ENCODE data around the gene R3HDM2.
A peak's percentile ranks its signal among the peaks of the same experiment; 100 is the strongest.

The R3HDM2 gene

DNA sequence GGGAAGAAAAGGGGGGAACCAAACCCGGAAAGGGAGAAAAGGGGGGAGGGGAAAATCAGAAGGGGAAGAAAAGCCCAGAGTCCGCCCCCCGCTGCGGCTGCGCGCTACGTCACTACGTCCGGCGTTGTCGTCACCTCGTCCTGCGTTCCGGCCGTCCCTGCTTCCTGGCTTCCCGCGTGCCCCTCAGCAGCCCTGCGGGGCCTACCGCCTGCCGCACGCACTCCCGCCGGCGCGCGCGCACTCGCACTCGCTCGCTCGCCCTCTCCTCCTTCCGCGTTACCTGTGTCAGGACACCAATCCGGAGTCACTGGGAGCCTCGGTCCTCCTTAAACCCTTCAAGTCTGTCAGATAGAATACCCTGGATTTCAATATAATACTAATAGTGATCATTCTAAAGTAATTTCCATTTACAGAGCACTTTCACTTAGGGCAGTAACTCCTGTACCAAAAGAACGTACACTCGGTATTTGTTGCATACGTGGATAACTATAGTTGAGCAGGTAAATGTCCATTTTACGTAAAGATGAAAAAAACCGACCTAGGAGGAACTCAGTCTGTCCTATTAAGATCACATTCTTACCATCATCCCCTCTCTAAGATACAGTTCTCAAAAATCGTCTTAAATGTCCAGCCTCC lies at the start of gene R3HDM2:
Gene R3HDM2, minus strand, starts transcription at position 113 of the 636 bp plus-strand sequence. CDS start 120,615 bp downstream, outside the sequence.
- DNase-seq, result peak; percentile 85

DNA sequence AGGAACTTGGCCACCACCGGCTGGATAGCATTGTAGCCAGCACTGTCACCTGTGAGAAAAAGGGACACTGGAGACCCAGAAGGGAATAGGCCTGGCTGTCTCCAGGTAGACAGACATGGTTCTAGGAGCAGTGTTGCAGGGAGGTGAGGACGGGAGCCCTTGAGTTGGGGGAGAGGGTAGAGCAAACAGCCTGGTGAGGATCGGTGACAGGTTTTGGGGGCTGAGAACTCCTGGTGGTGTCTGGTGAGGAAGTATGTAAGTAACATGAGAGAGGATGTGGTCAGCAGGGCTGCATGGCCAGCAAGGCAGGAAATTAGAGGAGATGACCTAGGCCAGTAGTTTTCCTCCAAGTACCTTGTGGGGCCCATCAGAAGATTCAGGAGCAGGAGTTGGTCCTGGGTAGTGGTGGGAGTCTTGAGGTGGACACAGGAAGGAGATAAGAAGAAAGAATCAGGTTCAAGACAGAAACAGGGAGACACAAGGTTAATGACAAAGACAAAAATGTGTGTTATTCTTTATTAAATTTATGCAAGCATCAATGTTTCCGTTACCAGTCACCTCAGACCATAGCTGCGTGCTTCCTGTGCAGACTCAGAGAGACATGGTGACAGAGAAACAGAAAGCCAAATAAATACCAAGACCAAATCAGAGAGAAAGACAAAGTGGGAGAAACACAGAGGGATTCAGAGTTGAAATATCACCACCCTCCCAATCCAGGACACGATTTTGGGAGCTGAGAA lies 48.7 kb upstream of the R3HDM2 start, which contains the start of gene ARHGAP9:
Gene ARHGAP9, minus strand, starts transcription at position 491 of the 740 bp plus-strand sequence. Its CDS starts 460 bp downstream, at position 31.
- no peak for DNase-seq

DNA sequence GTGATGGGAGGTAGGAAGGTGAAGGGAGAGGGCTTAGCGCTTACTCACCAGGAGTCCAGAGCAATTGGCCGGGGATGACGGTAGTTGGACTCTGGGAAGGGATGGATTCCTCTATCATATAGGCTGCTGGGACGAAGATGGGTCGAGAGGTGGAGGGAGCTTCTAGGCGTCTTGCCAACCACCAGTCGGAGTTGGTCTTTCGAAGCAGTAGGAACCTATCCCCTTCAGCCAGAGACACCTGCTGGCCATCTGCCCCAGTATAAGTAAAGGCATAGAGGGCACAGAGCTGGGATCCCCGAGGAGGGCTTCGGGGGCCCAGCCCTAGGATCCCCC lies 48.2 kb upstream of the R3HDM2 start:
- DNase-seq, result no peak

DNA sequence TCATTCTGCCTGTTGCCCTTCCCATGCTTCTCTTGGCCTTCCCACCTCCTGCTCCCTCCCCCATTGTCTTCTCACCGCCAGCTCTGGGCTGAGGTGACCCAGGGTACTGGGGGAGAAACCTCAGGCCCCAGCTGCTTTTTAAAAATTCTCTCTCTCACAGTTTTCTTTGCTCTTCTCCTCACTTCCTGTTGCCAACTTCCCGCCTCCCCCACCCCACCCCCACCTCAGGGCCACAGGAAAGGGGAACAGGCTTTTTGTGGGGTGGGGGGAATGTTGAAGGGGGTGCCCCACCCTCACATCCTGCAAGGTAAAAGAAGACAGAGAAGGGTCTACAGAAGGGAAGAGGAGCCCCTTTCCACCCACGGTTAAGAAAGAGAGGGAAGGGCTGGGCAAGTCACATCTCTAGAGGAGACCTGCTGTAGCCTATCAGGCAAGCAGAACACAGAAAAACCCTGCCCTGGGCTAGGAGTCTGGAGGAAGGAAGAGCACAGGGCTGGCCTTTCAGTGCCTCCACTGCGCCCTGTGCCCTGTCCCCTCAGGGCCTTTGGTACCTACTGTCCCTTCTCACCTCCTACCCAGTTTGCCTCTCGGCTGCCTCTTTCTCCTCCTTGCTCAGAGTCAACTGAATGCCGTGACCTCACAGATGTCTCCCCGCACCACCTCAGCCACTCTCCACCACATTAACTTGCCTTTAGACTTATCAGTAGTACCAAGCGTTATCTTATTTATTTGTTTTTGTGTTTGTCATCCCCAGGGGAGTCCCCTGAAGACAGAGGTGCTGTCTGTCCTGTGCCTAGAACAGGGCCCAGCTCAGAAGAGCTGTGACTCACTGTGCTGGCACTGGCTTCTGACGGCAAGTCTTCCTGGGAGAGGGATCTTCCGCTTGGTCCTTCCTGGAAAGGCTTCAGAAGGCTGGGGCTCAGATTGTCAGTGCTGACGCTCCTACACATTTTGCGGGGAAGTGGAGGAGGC lies 47.2 kb upstream of the R3HDM2 start:
- no peak for DNase-seq

DNA sequence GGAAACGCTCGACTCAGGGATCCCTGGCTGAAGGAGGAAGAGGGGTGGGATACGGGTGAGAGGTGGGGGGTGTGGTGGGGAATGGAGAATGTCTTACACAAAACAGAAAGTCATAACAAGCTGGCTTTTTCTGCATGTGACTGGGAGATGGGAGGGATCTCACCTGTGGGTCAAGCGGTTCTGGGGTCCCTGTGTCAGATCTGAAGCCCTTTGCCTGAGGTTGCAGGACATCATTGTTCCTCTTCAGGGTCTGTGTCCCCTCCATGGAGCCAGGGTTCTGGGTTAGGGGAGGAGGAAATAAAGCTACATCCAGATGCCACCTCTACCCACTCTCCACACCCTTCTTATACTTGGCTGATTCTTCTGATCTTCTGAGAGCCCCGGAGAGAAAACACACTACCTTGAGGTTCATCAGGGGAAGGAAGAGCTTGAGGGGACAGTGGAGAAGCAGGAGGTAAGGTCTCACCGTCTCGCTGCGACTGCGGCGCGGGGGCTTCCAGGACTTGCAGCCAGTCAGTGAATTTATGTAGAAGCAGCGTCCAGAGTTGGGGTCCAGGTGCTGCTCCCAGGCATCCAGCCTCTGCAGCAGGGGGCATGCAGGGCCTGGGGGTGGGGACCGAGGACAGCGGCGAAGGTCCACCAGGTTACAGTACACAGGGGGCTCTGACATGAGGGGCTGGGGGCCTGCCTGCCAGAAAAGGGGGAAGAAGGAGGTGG lies 46.3 kb upstream of the R3HDM2 start:
- DNase-seq, result no peak

DNA sequence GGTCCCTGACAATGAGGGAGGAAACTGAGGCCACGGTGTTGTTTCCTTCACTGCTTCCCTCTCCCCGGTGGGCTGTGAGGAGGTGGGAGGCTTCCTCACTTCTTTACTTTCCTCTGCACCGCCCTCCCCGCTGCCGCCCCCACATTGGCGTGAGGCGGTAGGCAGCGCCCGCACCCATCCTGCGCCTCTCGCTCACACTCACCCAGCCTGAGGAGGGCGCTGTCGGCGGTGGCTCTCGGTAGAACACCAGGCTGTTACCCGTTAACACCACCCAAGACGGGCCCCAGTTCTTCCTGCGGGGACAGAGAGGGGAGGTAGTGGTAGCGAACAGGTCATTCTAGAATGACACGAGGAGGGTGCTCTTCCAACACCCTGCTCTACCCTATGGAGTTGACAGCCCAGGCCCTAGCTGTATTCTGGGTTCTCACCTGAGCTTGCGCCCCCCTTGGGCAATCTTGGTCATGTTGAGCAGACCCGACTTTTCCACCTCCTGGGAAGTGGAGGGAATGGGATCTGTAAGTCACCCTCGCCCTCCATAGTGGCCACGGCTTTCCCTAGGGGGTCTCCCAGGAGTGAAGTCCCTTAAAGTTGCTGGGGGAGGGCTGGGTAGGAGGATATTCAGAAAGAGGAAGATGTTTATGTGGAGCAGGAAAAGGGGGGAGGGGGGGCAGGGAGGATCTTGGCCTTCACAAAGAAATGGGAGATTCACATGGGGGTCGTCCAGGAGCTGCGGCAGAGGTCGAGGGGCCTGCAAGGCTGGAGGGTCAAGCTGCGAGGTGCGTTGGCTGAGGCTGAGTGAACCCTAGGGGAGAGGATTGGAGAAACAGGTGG lies 45.5 kb upstream of the R3HDM2 start:
- no peak for DNase-seq

DNA sequence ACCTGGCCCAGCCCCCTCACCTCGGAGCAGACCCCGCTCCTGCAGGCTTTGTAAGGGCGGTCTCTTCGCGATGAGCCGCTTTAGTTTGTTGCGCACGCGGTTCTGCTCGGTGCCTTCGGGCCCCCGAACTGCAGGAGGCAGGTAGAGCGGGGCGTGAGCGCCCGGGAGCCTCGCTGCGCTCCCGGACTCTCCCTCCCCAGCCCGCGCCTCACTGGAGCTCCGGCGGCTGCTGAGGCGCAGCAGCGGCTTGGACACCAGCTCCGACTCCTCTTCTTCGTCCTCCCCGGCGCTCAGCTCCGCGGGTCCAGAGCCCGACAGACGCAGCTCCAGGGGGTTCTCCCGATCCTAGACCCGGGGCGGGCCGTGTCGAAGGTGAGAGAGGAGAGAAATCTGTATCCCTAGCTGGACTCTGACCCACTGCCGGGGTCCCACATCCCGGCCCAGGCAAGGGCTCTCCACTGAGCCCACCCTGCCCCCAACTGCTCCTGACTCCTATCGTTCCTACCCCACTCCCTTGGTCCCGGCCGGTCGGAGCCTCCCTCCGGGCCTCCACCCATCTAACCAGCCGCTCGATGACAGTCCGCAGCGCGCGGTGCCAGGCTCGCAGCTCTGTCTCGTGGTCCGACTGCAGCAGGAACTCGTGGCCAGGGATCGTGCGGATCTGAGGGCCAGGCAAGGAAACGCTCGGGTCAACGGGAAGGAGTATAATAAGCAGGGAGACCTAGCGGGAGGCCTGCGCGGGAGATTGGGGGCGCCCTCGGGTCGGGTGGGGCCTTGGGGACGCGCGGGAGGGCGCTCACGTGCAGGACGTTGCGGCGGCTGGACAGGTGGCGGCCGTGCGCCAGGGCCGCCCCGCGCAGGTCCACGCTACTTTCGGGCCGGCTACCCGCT lies 44.7 kb upstream of the R3HDM2 start:
- no peak for DNase-seq

DNA sequence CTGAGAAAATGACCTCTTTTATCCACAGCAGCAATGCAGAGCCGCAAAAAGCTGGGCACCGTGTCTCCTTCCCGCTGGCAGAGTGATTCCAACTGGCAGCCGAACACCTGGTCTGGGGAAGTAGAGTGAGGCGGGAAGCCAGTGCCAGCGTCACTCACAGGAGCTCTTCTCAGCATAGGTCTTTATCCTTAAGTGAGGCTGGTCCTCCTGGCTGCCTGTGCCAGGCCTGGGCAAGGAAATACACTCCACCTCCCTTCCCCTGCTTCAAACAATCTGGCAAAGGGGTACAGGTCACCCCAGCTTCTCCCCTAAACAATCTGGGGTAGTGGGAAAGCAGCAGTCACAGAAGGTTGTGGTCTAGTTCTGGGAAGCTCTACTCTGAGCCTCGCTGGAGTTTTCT lies 44.0 kb upstream of the R3HDM2 start:
- DNase-seq, result no peak

DNA sequence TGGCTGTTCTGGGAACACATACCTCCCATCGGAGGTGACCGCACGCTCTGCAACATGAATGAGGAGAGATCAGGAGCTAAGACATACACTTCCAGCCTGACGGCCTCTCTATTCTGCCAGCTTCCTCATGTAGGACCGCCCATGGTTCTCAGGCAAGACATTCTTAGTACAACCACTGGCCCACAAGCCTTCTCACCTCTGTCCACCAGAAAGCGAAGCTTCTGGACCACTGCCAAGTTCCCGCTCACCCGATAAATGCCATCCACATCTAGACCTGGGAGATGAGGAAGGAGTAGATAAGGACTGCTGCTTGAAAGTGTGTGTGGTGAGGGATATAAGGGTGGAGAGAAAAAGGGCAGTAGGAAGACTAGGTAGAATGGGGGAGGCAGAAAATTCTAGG lies 43.6 kb upstream of the R3HDM2 start:
- DNase-seq, result no peak

DNA sequence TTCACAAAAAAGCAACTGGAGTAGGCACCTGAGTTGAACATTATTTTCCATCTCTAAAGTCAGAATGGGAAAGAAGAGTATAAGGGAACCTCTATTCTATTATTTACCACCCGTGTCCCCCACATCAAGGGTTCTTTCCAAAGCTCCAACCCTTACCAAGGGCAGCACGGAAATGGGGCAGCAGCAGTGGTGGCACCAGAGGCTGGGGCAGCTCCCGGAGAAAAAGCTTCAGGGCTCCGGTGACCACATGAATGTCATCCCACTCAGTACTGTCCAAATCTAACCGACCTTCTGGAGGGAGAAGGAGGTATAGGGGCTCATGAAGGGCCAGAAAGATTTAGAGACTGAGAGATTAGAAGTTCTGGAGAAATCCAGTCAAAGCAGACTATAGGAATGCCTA lies 43.0 kb upstream of the R3HDM2 start:
- DNase-seq, result no peak

DNA sequence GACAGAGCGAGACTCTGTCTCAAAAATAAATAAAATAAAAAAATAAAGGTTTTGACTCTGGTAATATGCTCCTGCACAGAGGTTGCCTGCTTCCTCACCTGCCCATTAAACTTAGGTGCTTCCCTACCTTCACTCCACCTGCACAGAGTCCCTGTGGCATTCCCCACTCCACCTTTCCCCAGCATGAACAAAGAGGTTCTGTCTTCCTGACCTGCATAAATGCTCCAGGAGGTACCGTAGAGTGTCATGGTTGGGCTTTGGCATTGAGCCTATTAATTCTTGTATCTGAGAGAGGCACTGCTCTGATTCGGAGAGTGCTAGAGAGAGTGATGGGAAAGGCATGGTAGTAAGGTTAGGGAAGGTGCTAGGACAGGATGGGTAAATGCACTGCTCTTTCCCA lies 42.5 kb upstream of the R3HDM2 start:
- DNase-seq, result no peak

DNA sequence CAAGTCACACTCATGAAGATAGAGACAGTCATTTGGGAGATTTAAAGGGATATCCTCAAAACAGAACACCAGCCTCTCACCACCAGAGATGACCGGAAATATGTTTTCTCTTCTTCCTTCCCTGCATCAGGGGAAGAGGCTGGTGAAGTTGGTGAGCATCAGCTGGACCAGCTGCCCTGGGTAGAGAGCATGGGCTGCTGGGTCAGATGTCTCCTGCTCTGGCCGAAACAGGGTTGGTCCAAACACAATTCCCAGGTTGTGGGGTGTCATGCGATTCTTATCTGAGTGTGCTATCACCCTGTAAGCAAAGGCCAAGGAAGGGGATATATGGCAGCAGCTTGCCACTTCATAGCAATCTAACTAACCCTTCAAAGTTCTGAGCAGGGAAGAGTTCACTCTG lies 41.5 kb upstream of the R3HDM2 start:
- DNase-seq, result no peak

DNA sequence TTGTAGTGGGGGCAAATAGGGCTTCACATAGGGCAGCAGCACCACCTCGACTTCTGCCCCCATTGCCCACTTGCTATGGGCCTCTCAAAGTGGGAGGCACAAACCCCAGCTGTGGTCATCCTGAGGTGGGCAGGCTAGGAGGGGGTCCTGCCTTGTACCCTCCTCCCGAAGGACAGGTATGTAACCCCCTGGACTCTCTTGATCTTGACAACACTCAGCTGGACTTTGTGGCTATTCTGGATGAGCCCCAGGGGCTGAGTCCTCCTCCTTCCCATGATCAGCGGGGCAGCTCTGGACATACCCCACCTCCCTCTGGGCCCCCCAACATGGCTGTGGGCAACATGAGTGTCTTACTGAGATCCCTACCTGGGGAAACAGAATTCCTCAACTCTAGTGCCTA lies 40.8 kb upstream of the R3HDM2 start:
- DNase-seq, result no peak

DNA sequence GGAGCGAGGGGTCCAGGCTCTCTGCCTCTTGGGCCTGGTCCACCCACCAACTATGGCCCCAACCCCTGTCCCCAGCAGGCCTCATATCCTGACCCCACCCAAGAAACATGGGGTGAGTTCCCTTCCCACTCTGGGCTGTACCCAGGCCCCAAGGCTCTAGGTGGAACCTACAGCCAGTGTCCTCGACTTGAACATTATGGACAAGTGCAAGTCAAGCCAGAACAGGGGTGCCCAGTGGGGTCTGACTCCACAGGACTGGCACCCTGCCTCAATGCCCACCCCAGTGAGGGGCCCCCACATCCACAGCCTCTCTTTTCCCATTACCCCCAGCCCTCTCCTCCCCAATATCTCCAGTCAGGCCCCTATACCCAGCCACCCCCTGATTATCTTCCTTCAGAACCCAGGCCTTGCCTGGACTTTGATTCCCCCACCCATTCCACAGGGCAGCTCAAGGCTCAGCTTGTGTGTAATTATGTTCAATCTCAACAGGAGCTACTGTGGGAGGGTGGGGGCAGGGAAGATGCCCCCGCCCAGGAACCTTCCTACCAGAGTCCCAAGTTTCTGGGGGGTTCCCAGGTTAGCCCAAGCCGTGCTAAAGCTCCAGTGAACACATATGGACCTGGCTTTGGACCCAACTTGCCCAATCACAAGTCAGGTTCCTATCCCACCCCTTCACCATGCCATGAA lies 40.3 kb upstream of the R3HDM2 start:
- DNase-seq, result no peak

DNA sequence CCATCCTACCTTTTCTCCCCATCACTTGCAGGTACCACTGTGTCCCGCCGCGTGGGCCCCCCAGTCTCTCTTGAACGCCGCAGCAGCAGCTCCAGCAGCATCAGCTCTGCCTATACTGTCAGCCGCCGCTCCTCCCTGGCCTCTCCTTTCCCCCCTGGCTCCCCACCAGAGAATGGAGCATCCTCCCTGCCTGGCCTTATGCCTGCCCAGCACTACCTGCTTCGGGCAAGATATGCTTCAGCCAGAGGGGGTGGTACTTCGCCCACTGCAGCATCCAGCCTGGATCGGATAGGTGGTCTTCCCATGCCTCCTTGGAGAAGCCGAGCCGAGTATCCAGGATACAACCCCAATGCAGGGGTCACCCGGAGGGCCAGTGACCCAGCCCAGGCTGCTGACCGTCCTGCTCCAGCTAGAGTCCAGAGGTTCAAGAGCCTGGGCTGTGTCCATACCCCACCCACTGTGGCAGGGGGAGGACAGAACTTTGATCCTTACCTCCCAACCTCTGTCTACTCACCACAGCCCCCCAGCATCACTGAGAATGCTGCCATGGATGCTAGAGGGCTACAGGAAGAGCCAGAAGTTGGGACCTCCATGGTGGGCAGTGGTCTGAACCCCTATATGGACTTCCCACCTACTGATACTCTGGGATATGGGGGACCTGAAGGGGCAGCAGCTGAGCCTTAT lies 39.6 kb upstream of the R3HDM2 start:
- no peak for DNase-seq

DNA sequence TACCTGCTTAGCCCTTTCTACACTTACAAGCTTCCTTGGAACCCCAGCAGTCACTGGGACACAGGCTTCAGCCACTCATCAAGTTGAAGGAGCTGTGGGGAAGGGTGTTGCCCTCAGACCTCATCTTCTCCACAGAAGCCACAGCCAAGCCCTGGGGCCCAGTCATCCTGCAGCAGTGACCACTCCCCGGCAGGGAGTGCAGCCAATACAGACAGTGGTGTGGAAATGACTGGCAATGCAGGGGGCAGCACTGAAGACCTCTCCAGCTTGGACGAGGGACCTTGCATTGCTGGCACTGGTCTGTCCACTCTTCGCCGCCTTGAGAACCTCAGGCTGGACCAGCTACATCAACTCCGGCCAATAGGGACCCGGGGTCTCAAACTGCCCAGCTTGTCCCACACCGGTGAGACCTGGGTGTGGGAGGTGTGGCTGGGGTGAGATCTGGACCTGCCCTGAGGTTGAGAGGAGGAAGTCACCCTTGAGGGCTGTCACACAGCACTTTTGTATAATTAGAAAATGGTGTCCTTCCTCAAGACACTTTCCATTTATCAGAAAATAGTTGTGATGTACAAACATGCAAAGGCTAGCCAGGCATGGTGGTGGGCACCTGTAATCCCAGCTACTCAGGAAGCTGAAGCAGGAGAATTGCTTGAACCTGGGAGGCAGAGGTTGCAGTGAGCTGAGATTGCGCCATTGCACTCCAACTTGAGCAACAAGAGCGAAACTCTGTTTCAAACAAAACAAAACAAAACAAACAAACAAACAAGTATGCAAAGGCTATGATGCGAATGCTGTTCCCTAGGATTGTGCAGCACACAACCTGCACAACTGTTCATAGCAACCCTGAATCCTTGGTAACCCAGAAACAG lies 38.7 kb upstream of the R3HDM2 start:
- DNase-seq, result no peak

DNA sequence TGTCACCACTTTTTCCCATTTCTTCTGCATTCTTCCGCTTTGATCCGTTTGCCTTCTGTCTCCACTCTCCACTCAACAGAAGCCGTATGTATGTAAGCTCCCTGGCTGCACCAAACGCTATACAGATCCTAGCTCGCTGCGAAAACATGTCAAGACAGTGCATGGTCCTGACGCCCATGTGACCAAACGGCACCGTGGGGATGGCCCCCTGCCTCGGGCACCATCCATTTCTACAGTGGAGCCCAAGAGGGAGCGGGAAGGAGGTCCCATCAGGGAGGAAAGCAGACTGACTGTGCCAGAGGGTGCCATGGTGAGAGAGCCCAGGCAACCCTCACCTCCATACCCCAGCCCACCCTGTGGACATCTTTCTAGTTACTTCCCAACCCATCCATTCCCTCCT lies 37.1 kb upstream of the R3HDM2 start:
- no peak for DNase-seq

DNA sequence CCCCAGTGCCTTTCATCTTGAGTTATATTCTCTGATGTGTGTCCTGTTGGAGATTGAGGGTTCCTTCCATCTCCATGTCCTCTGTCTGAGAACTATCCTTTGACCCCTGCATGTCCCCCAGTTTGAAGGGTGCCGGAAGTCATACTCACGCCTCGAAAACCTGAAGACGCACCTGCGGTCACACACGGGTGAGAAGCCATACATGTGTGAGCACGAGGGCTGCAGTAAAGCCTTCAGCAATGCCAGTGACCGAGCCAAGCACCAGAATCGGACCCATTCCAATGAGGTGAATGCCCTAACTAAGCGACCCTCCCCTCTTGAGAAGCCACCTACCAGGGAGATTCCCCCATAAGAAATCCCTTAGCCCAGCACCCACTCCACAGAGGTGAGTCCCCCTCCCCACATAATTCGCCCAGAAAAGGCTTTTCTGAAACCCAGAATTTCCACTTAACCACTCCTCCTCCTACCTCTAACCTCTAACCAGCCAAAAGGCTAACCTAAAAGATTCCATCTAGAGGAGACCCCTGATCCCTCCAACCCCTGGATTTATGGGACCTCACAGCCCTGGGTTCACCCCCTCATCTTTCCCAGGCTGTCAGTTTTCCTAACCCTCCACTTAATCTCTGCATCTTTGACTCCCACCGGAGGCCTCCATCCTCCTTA lies 36.5 kb upstream of the R3HDM2 start:
- no peak for DNase-seq

Data from NCI-H1694 treated with DMSO at 0.1 percent for 48 hours (cell line).